Osteoblast (primary cell): ENCODE data around the gene PCDHGA9. TPM values are rescaled to one million over a fixed set of nuclear protein-coding genes. Genes with fewer than 3 reads are reported as not detected.

Experiments
- DNase-seq: peaks from one replicate; pipeline ENCODE4 v3.0.0; 2011; ENCODE audit warnings: low spot score, mixed read lengths; ENCODE audit not compliant: insufficient read length; ENCODE audit errors: missing footprints
- H2AFZ ChIP-seq: 2 replicates; pipeline ENCODE4 v1.6.0; 2011; ENCODE audit warnings: mild to moderate bottlenecking, low read length
- H3K27ac ChIP-seq: 2 replicates; pipeline ENCODE4 v1.5.1; 2011; ENCODE audit warnings: mild to moderate bottlenecking, low read depth, low read length, moderate library complexity
- H3K27me3 ChIP-seq: 2 replicates; pipeline ENCODE4 v1.6.0; 2012; ENCODE audit warnings: mild to moderate bottlenecking, control low read depth, inconsistent platforms, low read length, moderate library complexity; ENCODE audit not compliant: insufficient read depth
- H3K36me3 ChIP-seq: 2 replicates; pipeline ENCODE4 v1.5.1; 2011; ENCODE audit warnings: mild to moderate bottlenecking, low read length, control low read depth, moderate library complexity; ENCODE audit not compliant: insufficient read depth
- H3K4me1 ChIP-seq: 2 replicates; pipeline ENCODE4 v1.5.1; 2011; ENCODE audit warnings: mild to moderate bottlenecking, low read length, control low read depth, moderate library complexity; ENCODE audit not compliant: insufficient read depth
- H3K4me2 ChIP-seq: 2 replicates; pipeline ENCODE4 v1.6.0; 2011; ENCODE audit warnings: mild to moderate bottlenecking, low read length; ENCODE audit not compliant: insufficient read depth
- H3K4me3 ChIP-seq: fragments of 200-600 bp; sonication (generic); 3 replicates; pipeline ENCODE4 v1.5.1; 2012; ENCODE audit warnings: mild to moderate bottlenecking, low read length, inconsistent platforms; ENCODE audit not compliant: insufficient read depth
- H3K79me2 ChIP-seq: 2 replicates; pipeline ENCODE4 v1.6.0; 2012; ENCODE audit warnings: mild to moderate bottlenecking, low read length, control low read depth, inconsistent platforms; ENCODE audit not compliant: insufficient read depth
- H3K9me3 ChIP-seq: 2 replicates; pipeline ENCODE4 v1.5.1; 2011; ENCODE audit warnings: low read depth, low read length, control low read depth
- H4K20me1 ChIP-seq: 2 replicates; pipeline ENCODE4 v1.6.0; 2012; ENCODE audit warnings: mild to moderate bottlenecking, low read length, control low read depth; ENCODE audit not compliant: insufficient read depth
- total RNA-seq: library from RNA; depleted of rRNA; stranded (reverse); fragments of >200 nt; gene quantifications from 2 replicates; pipeline ENCODE4 v1.2.3, GENCODE V29; 2012
- TF ChIP-seq, protein P1 (sequence below): IDR thresholded peaks from 2 replicates; pipeline ENCODE4 v1.5.1; 2011; ENCODE audit warnings: mild to moderate bottlenecking, low read depth, low read length, moderate library complexity; ENCODE audit errors: extremely low read depth

The PCDHGA9 gene
- total RNA-seq, 1 donor, result 6.5 TPM

GRCh38 chr5:141363952-141364660, 38.5 kb upstream of the PCDHGA9 start, which contains the start of gene PCDHGA5:
Gene PCDHGA5 (plus strand): TSS chr5:141364162. CDS start chr5:141364331, 169 bp downstream.
- H3K4me3 ChIP-seq, result peak within 1 kb of the TSS; percentile 53
- TF ChIP-seq, protein P1, sequence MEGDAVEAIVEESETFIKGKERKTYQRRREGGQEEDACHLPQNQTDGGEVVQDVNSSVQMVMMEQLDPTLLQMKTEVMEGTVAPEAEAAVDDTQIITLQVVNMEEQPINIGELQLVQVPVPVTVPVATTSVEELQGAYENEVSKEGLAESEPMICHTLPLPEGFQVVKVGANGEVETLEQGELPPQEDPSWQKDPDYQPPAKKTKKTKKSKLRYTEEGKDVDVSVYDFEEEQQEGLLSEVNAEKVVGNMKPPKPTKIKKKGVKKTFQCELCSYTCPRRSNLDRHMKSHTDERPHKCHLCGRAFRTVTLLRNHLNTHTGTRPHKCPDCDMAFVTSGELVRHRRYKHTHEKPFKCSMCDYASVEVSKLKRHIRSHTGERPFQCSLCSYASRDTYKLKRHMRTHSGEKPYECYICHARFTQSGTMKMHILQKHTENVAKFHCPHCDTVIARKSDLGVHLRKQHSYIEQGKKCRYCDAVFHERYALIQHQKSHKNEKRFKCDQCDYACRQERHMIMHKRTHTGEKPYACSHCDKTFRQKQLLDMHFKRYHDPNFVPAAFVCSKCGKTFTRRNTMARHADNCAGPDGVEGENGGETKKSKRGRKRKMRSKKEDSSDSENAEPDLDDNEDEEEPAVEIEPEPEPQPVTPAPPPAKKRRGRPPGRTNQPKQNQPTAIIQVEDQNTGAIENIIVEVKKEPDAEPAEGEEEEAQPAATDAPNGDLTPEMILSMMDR, result peak; percentile 27
- peaks cover 33% of the 10 kb centered on the region for H3K9me3 ChIP-seq
- no peaks in the 10 kb centered on the region for H3K79me2 ChIP-seq
- no peaks in the 10 kb centered on the region for H3K4me1 ChIP-seq
- no peak within 1 kb of the TSS for H3K27ac ChIP-seq
- no peaks in the 10 kb centered on the region for H3K36me3 ChIP-seq
- no peak for DNase-seq
- H2AFZ ChIP-seq, result no peak within 1 kb of the TSS
- H3K27me3 ChIP-seq, result peaks cover 64% of the 10 kb centered on the region
- peak within 1 kb of the TSS; percentile 36 for H3K4me2 ChIP-seq
- H4K20me1 ChIP-seq, result no peaks in the 10 kb centered on the region

GRCh38 chr5:141366016-141366896, 36.3 kb upstream of the PCDHGA9 start:
- no peak overlapping the region for H3K4me2 ChIP-seq
- TF ChIP-seq, protein P1, result no peak
- H4K20me1 ChIP-seq, result no peaks in the 10 kb centered on the region
- no peaks in the 10 kb centered on the region for H3K79me2 ChIP-seq
- no peak for DNase-seq
- H3K4me3 ChIP-seq, result no peak overlapping the region
- H3K27ac ChIP-seq, result no peak overlapping the region
- H3K36me3 ChIP-seq, result no peaks in the 10 kb centered on the region
- no peaks in the 10 kb centered on the region for H3K4me1 ChIP-seq
- H3K27me3 ChIP-seq, result peaks cover 56% of the 10 kb centered on the region
- peaks cover 30% of the 10 kb centered on the region for H3K9me3 ChIP-seq
- H2AFZ ChIP-seq, result no peak overlapping the region

GRCh38 chr5:141369994-141370848, 32.4 kb upstream of the PCDHGA9 start, which contains the start of gene PCDHGB3:
Gene PCDHGB3 (plus strand): TSS chr5:141370242. CDS start chr5:141370395, 153 bp downstream.
- peak within 1 kb of the TSS; percentile 70 for H2AFZ ChIP-seq
- H3K27me3 ChIP-seq, result peaks cover 41% of the 10 kb centered on the region
- H3K4me3 ChIP-seq, result peak within 1 kb of the TSS; percentile 67
- H3K27ac ChIP-seq, result no peak within 1 kb of the TSS
- no peaks in the 10 kb centered on the region for H3K79me2 ChIP-seq
- peak within 1 kb of the TSS; percentile 78 for H3K4me2 ChIP-seq
- peaks cover 17% of the 10 kb centered on the region for H3K9me3 ChIP-seq
- DNase-seq, result peak; percentile 87
- H4K20me1 ChIP-seq, result no peaks in the 10 kb centered on the region
- H3K4me1 ChIP-seq, result no peaks in the 10 kb centered on the region
- TF ChIP-seq, protein P1, result peak; percentile 60
- H3K36me3 ChIP-seq, result no peaks in the 10 kb centered on the region
